ENCODE data around the gene CADPS.

CADPS gene

GRCh38 chr3:62718515-62719320 lies 156.5 kb downstream of the CADPS start:
- TF ChIP-seq CTCF (IDR thresholded peaks at IDR 0.05) = no peak

DNA sequence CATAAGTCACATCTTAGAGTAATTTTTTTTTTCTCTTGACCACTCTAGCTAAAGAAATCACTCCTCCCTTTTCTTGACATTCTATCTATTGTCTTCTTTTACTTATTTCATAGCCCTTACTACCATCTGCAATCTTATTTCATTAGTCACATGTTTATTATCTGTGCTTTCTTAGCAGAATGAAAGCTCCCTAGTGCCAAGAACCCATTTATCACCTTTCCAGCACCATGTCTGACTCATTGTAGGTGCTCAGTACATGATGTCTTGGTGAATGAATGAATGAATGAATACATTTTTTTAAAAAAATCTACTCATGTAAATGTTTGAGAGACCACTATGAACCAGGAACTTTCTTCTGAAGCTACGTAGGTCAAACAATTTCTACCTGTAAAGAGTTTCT lies 157.2 kb downstream of the CADPS start:
- TF ChIP-seq CTCF (IDR thresholded peaks at IDR 0.05) = no peak

GRCh38 chr3:62712746-62713145 lies 162.5 kb downstream of the CADPS start:
- no peak for TF ChIP-seq CTCF (IDR thresholded peaks at IDR 0.05)

DNA sequence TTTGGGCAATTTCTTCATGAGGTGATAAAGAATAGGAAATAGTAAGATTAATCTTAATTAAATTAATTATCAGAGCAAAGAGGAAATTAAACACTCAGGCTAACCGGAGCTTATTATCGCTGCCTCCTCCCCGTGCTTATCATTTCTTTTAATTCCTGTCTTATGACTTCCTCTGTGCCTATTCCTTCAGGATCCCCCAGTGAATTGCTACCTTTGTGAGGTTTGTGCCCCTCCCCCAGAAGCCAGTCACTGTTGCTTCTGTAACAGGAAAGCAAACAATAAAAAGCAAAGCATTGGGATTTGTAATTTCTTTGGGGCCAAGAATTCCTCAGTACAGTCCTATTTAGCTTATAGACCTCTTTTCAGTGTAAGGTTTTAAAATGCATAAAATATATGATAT lies 164.5 kb downstream of the CADPS start:
- TF ChIP-seq CTCF (IDR thresholded peaks at IDR 0.05) = no peak

DNA sequence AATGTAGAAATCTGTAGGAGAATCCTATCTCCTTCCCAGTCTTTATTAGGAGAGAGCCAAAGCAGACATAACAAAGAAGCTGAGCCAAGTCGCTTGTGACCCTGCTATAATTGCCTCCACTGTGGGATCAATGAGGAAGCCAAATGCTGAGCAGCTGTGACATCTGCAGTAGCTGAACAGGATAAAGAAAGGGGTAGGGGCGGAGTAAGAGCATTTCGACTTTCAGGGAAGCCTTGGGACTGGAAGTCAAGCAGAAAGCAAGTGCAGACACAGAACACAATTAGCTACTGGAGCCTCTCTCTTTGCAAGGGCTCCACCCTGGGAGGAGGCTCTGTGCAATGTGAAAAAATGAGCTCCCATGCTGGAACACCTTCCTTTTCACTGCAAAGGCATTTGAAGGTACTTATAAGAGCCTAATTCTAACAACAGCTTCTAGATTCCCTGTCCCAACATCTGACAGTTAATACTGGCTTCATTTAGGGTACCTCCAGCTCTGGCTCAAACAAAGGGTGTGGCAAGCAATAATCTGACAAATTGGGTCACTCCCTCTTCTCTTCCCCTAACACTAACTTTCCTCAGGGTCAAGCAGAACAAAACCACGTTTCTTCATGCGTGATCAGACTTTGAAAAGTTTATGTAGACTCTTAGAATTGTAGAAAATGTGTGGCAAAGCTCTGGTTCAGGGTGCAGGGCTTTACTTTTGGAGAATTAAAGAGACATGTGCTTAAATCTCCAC lies 166.4 kb downstream of the CADPS start:
- no peak for TF ChIP-seq CTCF (IDR thresholded peaks at IDR 0.05)

DNA sequence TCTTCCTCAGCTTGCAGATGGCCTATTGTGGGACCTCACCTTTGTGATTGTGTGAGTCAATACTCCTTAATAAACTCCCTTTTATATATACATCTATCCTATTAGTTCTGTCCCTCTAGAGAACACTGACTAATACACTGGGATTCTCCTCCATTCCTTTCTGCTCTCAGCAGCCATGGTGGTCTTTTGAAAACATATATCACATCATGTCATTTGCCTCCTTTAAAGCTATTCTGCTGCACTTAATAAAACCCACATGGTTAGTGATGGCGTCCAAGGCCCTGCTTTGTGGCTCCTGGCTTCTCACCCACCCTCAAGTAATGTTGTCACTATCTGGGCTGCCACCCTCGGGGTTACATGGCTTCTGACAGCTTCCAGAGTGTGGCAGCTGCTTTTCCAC lies 169.5 kb downstream of the CADPS start:
- TF ChIP-seq CTCF (IDR thresholded peaks at IDR 0.05) = no peak

DNA sequence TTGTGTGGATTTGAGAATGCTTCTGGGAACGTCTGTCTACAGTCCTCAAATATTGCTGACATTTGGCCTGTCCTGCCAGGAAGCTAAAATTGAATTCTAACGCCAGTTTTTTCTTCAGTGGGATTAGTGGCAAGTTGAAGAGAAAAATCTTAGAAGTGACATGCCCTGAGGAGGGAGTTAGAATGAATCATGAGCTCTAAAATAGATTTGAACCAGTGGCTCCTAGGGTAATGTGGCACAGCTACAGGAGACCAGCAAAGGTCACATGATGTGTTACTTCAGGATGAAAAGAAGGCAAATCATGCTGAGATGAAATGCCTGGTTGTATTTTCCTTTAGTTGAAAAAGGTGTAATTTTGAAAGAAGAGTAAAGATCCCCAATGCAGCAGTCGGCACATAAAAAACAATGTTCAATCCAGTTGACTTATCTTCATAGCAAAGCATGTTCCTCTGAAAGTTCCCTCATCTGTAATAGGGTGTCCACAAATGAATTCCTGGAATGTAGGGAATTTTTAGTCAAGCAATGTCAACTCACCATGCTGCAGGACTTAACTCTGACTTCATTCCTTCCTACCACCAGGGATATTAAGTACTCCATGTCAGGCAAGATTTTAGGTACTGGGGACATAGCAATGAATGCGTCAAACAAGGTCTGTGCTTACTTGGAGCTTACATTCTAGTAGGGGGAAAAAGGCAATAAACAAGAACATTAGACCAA lies 171.6 kb downstream of the CADPS start:
- TF ChIP-seq CTCF (IDR thresholded peaks at IDR 0.05) = no peak
